Tongue (tissue), 2 donors: ENCODE data around the gene UXS1. TPM values are rescaled to one million over a fixed set of nuclear protein-coding genes. Genes with fewer than 3 reads are reported as not detected.
"Not testable (repeated sequence)": the region's sequence is repeated elsewhere in the genome, so short reads cannot be mapped to it uniquely, and the experiment has no call there.

Experiments
- DNase-seq: peaks from one replicate; pipeline ENCODE4 v3.0.0-alpha.2; 2015
- total RNA-seq: library from RNA; depleted of rRNA; stranded (reverse); fragments of >200 nt; gene quantifications from one replicate; pipeline ENCODE4 v1.2.3, GENCODE V29; 2014

UXS1 gene
- total RNA-seq, 1 donor from 2014 or later: 67.4 TPM

DNA sequence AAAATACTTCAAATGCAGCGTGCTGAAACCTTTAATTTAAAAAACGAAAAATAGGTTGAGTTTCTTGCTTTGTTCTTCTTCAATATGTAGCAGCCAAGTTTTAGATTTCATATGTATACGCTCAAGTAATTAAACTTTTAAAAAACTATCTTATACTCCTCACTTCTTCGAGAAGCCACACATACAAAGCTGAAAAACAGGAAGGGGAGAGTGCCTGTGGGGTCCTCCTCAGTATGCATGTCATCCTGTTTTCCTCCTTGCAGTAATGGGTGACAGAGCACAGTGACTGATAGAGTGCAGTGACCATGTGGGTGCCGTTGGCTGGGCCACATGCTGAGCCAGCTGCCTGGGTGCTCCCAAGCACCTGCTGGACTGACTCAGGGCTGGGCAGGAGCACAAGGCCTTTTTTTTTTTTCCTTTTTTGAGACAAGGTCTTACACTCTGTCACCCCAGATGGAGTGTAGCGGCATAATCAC, 33.3 kb downstream of the UXS1 start:
- no peak for DNase-seq

DNA sequence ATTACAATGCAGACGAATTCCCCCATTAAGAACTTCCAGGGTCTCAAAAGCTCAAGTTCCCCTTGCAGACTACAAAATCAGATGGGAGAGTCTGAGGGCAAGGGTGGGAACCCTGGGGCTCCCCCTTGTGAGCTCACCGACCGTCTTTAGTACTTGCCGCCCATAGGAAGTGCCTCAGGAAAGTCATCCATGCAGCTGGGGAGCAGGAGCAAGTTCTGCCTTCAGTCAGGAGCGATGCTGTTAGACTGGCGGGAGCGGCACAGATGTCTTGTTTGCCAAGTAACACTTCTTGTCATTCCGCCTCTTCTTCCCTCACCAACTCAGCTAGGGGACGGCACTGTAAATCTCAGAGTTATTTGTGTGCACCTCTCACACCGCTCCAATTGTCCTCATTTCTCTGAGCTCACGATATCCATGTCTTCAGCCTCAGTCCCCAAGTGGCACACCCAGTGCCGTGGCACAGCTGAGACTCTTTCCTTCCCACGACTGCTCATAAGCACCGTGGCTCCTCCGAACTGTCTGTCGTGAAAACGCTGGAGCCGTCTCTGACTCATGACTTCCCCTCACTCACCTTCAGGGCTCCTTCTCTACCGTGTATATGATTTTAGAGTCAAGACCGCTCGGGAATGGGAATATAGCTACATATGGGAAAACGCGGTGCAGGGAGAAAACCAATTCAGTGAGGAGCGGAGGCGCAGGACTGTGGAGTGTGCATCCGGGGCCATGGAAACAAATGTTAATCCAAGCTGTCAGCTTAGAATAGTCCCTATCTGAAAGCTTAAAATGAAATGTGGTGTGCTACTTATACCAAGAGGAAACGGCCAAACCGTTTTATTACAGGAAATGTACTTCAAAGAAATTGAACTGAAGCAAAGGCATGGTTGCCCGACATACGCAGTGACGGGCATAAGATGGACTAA, 34.0 kb downstream of the UXS1 start:
- DNase-seq: no peak

DNA sequence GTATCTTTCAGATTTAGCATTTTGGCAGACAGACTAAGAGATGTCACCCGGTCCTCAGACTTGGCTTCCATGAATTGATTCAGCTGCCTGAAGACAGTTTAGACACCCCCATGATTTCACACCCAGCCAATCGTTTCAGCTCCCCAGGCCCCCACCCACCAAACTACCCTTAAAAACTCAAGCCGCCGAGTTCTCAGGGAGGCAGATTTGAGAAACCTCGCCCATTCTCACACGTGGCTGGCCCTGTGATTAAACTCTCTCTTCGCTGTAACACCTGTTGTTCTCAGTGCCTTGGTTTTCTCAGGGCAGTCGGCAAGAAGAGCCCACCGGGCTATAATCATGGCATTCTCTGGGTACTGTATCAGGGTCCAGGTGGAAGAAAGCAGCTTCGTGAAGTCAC, 35.2 kb downstream of the UXS1 start:
- no peak for DNase-seq

DNA sequence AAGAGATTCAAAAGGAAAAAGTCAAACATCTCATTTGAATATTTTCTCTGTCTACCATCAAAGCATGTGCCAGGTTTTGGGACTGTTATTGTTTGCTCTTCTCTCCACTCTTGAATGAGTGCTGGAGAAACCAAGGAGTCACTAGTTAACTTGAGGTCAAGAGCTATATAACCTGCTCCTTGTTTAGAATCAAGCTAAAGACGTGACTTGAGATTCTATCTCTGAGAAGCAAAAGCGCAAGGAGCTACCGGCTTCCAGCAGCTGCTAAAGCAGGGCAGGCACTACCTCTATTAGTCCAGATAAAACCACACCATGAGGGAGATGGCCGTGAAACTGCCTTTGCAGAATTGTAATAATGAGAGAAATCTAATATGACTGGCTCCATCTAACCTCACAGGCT, 36.0 kb downstream of the UXS1 start:
- no peak for DNase-seq

DNA sequence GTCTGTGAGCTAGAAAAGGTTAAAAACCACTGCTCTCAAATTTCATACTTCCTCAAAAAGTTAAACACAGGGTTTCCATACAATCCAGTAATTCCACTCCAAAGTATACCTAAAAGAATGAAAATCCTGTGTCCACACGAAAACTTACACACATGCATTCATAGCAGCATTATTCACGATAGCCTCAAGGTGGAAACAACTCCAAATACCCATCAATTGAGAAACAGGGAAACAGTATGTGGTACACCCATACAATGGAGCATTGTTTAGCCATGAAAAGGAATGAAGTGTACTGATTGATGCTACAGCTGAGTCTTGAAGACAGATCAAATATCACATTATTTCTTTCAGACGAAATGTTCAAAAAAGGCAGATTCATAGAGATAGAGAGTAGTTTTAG, 36.7 kb downstream of the UXS1 start:
- DNase-seq: no peak

DNA sequence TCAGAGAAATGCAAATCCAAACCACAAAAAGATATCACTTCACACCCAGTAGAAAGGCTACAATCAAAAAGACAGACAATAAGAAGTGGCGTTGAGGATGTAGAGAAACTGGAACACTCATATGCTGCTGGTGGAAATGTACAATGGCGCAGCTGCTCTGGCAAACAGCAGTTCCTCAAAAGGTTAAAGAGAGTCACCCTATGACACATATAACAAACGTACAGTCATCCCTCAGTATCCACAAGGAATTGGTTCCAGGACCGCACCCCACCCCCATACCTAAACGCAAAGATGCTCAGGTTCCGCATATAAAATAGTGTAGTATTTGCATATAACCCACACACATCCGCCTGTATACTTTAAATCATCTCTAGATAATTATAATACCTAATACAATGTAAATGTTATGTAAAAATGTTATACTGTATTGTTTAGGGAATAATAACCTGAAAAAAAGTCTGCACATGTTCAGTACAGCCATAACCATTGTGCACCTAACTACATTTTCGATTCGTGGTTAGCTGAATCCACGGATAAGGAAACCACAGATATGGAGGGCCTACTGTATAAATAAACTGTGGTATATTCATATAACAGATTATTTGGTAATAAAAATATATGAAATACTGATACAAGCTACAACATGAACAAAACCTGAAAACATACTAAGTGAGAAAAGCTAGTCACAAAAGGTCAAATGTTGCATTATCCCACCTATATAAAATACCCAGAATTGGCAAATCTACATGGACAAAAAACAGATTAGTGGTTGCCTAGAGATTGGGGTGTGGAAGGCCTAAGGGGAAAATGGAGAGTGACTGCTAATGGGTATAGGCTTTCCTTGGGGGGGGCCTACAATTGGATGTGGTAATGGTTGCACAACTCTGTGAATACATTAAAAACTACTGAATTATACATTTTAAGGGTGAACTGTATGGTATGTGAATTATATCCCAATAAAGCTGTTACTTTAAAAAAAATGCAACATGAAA, 37.5 kb downstream of the UXS1 start:
- DNase-seq: no peak

DNA sequence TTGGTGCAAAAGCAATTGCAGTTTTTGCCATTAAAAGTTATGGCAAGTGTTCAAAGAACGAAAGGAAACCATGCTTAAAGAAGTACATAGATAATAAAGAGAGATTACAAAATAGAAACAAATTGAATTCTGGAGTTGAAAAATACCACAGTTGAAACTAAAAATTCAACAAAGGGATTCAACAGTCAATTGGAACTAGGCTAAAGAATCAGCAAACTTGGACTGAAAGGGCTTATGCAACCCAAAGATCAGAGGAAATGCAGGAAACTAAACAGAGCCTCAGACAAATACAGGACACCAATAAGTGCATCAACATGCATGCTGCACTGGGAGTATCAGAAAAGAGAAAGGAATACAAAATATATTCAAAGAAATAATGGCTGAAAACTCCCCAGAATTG, 40.3 kb downstream of the UXS1 start:
- DNase-seq: no peak

DNA sequence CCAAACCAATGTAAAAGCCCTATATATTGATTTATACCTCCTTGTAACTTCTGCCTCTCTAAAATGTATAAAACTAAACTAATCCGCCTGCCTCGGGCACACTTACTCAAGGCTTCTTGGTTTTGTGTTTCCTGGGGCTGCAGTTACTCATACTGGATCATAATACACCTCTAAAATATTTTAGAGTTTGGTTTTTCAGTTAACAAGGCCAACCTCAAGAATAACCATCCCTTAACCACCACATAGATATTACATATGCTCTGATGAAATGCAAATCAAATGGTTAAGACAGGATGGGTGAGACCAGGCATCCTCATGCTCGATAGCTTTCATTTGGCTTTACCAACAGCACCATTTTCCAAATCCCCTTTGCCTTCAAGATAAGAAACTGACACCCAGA, 46.4 kb downstream of the UXS1 start:
- DNase-seq: no peak

DNA sequence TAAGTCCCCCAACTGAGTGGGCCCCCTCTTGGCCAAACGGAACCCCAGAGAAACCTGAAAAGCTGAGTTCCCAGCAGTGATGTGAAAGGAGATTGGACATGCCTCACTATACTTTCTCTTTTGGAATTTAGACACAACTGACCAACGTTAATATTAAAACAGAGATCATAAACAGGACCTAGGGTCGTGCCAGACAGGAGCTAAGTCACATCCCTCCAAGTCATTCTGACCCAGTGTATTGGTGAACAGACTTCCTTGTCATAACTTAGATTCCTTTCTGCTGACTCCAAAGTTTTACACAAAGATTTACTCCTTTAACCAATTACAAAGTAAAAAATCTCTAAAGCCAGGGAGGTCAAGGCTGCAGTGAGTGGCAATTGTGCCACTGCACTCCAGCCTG, 46.9 kb downstream of the UXS1 start:
- DNase-seq: no peak

DNA sequence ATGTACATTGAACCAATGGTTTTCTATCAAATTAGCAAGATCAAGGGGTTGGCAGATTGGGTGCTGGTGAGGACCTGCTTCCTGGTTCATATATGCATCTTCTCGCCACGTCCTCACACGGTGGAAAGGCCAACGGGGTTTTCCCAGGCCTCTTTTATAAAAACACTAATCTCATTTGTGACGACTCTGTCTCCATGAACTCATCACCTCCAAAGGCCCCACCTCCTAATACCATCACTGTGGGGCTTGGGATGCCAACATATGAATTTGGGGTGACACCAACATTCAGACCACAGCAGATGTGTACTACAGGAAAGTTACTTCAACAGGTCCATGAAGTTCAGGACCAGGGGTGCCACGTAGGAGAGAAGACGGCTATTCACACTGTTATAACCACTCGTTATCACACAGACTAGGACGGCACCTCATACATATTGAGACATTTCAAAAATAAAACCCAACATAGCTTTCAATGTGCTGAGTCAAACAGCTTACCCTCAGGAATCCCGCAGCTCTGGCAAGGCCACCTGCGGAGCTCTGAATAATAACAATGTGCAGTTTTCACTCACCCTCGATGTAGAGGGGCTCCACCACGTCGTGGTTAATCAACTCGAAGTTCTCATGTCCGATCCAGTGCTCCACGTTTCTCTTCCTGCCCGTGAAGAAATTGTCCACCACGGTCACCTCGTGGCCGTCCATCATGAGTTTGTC, 49.3 kb downstream of the UXS1 start:
- no peak for DNase-seq

DNA sequence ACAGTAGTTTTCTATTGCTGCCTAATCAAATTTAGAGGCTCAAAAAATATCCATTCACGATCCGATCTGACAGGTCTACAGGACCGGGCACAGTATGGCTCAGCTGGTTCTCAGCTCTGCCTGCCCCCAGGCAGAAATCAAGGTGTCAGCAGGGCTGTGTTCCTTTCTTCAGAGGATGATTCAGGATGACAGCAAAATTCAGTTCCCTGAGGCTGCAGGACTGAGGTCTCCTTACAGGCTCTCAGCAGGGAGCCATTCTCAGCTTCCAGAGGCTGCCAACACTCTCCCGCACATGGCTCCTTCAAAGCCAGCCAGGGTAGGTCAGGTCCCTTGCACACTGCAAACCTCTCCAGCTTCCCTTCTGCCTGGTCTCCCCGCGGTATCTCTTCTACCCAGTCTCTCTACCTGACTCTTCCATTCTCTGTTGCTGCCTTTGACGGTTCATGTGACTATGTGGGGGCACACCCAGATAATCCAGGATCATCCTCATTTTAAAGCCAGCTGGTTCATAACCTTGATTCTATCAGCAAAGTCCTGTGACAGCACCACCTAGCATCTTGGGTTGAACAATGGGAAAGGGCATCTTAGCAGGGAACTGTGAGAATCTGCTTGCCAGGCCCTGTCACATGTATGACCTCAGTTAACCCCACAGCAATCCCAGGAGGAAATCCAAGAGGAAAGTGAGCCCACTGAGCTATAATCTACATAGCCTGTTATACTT, 50.4 kb downstream of the UXS1 start:
- DNase-seq: no peak

DNA sequence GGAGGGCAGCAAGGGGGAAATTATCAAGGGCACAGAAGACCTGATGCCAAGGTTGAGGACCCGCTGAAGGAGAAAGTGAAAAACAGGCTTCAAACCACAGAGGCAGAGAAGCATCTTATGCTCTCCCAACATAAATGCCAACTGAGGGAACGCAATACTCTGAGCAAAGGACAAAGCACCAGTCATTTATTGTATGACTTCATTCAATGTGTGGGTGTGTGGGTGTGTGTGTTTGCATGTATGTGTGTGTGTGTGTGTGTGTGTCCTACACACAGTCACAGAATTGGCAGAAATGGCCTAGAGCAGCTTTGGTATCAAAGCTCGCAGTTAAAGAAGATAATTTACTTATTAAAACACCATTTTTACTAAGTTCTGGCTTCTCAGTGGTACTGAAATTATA, 51.4 kb downstream of the UXS1 start:
- no peak for DNase-seq

DNA sequence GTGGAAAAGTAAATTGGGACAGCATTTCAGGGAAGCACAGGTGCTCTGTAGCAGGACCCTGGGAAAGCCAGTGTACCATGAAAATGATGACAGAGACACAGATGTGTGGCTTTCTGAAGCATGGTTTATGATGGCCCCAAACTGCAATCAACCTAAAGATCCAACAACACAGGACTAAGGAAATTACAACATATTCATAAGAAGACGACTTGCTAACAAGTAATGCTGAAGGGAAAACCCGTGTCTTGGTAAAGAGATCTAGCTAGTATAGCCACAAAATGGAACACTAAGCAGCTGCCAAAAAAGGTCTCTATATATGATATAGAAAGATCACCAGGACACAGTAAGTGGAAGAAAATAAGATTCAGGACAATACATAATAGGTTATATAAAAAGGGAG, 53.2 kb downstream of the UXS1 start:
- no peak for DNase-seq

DNA sequence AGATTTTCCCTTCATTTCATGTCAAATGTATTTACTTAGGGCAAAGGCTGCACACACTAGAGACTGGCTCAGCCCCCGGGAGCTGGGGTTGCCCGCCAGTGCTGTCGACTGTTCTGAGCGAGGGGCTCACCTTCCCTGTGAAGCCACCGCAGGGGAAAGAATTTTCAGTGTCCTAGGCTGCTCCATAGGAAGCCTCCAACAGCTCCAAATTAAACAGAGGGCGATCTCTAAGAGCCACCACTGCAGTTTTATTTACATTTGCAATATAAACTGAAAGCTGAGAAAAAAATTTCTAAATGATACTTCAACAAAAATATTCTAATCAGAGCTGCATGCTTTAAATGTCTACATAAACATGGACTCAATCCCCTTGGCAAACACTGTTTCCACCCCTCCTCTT, 54.0 kb downstream of the UXS1 start:
- no peak for DNase-seq

DNA sequence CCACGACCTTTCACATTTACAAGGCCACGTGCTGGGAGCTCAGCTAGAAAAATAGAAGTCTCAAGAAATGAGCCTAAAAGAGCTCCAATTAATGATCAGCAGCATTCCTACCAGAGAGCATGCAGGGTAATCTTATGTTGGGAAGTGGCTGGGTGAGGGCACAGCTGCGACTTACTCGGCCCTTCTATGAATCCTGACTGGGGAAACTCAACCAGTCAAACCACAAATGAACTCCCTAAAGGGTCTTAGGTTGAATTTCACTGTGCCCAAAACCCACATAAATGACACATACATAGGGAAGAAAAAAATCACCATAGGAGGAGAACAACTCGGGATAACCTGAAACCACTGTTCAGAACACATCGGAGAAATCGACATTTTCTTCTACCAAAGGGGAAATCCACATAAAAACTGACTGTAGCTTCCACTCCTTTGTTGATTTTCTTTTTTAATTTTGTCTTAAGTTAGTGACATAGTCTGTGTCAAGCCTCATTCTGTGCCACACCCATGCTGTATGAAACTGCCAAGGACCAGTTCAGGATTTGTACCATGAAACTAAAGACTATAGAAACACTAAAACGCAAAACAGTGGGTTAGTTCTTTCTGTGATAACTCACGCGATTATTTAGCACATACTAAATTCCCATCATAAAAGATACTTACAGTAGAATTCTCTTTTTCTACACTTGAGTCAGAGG, 54.7 kb downstream of the UXS1 start:
- DNase-seq: no peak

DNA sequence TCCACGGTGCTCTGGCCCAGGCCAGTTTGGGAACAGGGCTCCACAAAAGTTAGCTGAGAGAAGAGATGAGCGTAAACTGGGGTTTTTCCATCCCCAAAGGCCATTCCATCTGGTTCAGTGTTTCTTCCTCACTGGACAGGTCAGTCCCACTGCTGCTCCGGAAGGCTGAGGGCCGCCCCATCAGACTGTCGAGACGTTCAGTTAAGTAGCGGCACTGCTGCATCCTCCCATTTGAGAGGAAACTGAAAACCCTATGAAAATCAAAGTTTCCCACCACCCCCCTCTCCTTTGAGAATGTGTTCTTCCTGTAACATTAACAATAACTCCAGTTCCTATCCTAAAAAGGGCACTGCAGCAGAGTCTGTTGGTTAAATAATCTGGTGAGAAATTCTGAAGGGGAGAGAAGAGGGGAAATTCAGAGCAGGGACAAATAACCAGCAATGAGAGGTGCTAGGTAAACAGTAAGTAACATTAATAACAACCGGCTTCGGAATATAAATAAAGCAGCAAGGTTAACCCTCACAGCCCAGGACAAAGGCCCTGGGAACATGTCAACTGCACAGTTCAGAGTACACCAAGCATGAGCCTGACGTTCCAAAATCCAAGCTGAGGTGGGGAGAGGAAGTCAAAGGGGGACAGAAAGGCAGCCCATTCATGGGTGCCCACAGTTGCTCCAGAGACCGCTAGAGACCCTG, 55.4 kb downstream of the UXS1 start:
- DNase-seq: no peak

DNA sequence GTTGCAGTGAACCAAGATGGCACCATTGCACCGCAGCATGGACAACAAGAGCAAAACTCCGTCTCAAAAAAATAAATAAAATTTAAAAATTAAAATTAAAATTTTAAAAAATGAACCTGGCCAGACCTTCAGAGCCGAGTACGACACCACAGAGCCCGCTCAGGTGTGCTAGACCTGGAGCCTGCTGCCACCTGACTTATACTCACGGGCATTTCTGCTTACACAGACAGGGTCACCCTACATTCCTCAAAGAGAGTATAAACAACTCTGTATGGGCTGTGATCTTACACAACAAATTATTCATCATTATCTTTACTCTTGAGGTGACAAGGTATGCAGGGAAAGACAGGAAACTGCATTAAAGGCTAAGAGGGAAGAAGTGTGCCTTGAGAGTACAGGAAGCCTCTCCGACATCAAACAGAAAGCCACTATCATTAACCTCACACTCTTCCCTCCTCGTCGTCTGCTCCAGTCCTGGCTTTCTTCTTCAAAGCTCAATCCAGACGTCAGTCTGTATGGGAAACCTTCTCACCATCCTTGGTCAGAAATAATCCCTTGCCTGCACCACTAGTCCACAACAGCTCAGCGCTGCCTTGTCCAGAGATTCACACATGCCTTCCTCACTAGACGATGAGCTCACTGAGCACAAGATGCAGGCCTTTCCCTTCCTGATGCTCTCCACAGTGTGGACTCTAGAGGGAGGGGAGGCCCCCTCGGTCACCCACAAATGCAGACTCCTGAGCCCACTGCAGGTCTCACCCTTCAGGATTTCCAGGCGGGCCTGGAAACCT, 56.2 kb downstream of the UXS1 start:
- no peak for DNase-seq

DNA sequence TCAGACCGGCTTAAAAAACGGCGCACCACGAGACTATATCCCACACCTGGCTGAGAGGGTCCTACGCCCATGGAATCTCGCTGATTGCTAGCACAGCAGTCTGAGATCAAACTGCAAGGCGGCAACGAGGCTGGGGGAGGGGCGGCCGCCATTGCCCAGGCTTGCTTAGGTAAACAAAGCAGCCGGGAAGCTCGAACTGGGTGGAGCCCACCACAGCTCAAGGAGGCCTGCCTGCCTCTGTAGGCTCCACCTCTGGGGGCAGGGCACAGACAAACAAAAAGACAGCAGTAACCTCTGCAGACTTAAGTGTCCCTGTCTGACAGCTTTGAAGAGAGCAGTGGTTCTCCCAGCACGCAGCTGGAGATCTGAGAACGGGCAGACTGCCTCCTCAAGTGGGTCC, 62.9 kb downstream of the UXS1 start:
- not testable (repeated sequence) for DNase-seq

DNA sequence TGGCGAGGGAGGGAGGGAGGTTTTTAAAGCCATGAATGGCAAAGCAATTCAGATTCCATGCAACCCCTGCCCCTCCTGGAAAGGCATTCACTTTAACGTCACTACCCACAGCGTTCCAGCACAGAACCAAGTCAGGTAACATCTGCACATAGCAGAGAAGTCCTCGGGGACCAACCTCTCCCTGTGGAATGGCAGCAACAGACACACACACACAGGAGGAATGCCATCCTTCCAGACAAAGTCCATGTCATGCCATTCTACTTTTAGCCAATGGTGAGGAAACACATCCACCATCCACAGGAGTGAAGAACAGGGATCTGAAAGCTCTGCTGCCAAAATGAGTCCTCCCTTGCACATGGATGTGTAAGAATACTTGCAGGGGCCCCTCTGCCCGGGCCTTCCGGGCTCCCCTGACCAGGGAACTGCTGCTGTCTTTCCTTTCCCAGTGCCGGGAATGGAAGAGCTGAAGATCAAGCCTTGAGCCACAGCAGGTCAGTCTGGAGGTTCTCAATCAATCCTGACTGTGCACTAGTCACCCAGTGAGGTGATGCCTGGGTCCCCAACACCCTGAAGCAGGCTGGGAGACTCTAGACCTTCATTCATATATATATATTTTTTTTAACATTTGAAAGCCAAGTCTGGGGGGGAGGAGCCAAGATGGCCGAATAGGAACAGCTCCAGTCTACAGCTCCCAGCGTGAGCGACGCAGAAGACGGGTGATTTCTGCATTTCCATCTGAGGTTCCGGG, 63.7 kb downstream of the UXS1 start:
- no peak for DNase-seq
